Tibial nerve (tissue), 4 donors: Measurements from ENCODE around the gene PCED1B.

ENCODE experiments used
- CTCF ChIP-seq, 5 experiments: fragments of 200-600 bp in 3 of 5; fragments of 450-650 bp in 2 of 5; sonication (generic) in 3 of 5; IDR thresholded peaks; one replicate each; pipeline ENCODE4 v1.5.1; 2016 to 2019; ENCODE audit warnings: antibody characterized with exemption in 5 of 5, mild to moderate bottlenecking in 3 of 5, moderate library complexity in 2 of 5
- EP300 ChIP-seq, 2 donors: sonication (generic); formaldehyde crosslinking; IDR thresholded peaks; one replicate each; pipeline ENCODE4 v1.6.1; 2017; ENCODE audit warnings: antibody characterized with exemption in 2 of 2, mild to moderate bottlenecking in 1 of 2
- POLR2A ChIP-seq, 2 donors: fragments of 450-650 bp; IDR thresholded peaks; one replicate each; pipeline ENCODE4 v1.6.1; 2017; ENCODE audit warnings: antibody characterized with exemption in 2 of 2, mild to moderate bottlenecking in 2 of 2, moderate library complexity in 2 of 2

GRCh38 chr12:47111854-47112253 is 32.4 kb downstream of the PCED1B start:
- TF ChIP-seq CTCF (IDR thresholded peaks at IDR 0.05) (no peak), POLR2A (IDR thresholded peaks at IDR 0.05) (no peak), EP300 (IDR thresholded peaks at IDR 0.05) (no peak)
